K562 (cell line): ENCODE data around the gene CAMK2A. TPM values are rescaled to one million over a fixed set of nuclear protein-coding genes. Genes with fewer than 3 reads are reported as not detected.

Experiments
- ATAC-seq: fragments of 200-7000 bp; cut with Tn5 transposase; 3 replicates; pipeline ENCODE4 v1.9.1; 2020; ENCODE audit warnings: moderate library complexity
- BruUV-seq: library from RNA; stranded (reverse); fragments of 400-500 nt; replicated peaks from 2 replicates; lab custom pipeline; 2021; lab: Mats Ljungman, UMichigan
- CTCF ChIA-PET: fragments of 300-600 bp; formaldehyde crosslinking; extraction: SDS; loops from one replicate; lab custom pipeline; 2021; ENCODE audit warnings: low intra/inter-chr PET ratio; lab: Yijun Ruan, JAX
- POLR2A ChIA-PET: fragments of 300-600, 350-650 bp; sonication (Branson Sonifier 250); formaldehyde crosslinking; extraction: SDS; loops from one replicate; lab custom pipeline; 2021; ENCODE audit warnings: antibody characterized with exemption, inconsistent platforms; lab: Yijun Ruan, JAX
- DNase-seq, 4 experiments: peaks; one replicate each; pipeline versions ENCODE4 v3.0.0 to v3.0.0-alpha.2; 2011 to 2018; ENCODE audit warnings: low spot score in 3 of 4, mixed read lengths in 3 of 4; ENCODE audit errors: extremely low read depth in 1 of 4
- FAIRE-seq: peaks from 2 replicates; lab custom pipeline; 2011; peaks lifted over from hg19 to GRCh38; lab: Jason Lieb, UNC
- H2AFZ ChIP-seq: 2 replicates; pipeline ENCODE4 v1.6.0; 2011; ENCODE audit warnings: low read depth, low read length, control low read depth, inconsistent platforms
- H3K27ac ChIP-seq: fragments of 200-600 bp; 3 replicates; pipeline ENCODE4 v1.8.0; 2011; ENCODE audit warnings: low read depth, mild to moderate bottlenecking, control low read depth, inconsistent platforms, low read length, moderate library complexity, mixed read lengths; ENCODE audit errors: extremely low read depth
- H3K27me3 ChIP-seq, 2 experiments: fragments of 300-600 bp in 1 of 2; 2 replicates in 1 of 2; 3 replicates in 1 of 2; pipeline versions ENCODE4 v1.6.0 to v1.8.0; 2011; ENCODE audit warnings: inconsistent platforms in 2 of 2, low read length in 2 of 2, mild to moderate bottlenecking in 1 of 2, mixed read lengths in 1 of 2, moderate library complexity in 1 of 2; ENCODE audit not compliant: control insufficient read depth in 2 of 2, insufficient read depth in 2 of 2
- H3K36me3 ChIP-seq: fragments of 300-600 bp; 3 replicates; pipeline ENCODE4 v1.8.0; 2011; ENCODE audit warnings: mild to moderate bottlenecking, low read length, inconsistent platforms; ENCODE audit not compliant: control insufficient read depth, insufficient read depth
- H3K4me1 ChIP-seq, 2 experiments: fragments of 200-600 bp in 1 of 2; replicated peaks in 1 of 2; 2 replicates in 1 of 2; 3 replicates in 1 of 2; pipeline versions ENCODE4 v1.5.1 to v1.8.0; 2011; ENCODE audit warnings: inconsistent platforms in 2 of 2, low read length in 2 of 2, mild to moderate bottlenecking in 1 of 2, mixed read lengths in 1 of 2, moderate library complexity in 1 of 2; ENCODE audit not compliant: control insufficient read depth in 2 of 2, insufficient read depth in 2 of 2
- H3K4me2 ChIP-seq: 2 replicates; pipeline ENCODE4 v1.6.1; 2011; ENCODE audit warnings: low read length, control low read depth, inconsistent platforms, mixed read lengths; ENCODE audit not compliant: insufficient read depth
- H3K4me3 ChIP-seq: fragments of 200-600 bp; sonication (generic), shearing (Covaris generic); 2 replicates; pipeline ENCODE4 v1.5.1; 2016; ENCODE audit warnings: control low read depth, inconsistent platforms
- H3K79me2 ChIP-seq: fragments of 200-600 bp; 3 replicates; pipeline ENCODE4 v1.8.0; 2011; ENCODE audit warnings: low read length, inconsistent platforms; ENCODE audit not compliant: control insufficient read depth, insufficient read depth
- H3K9ac ChIP-seq, 2 experiments: 2 replicates each; pipeline versions ENCODE4 v1.6.0 to v1.6.1; 2011; ENCODE audit warnings: low read depth in 2 of 2, low read length in 2 of 2, control low read depth in 1 of 2, inconsistent platforms in 1 of 2, mild to moderate bottlenecking in 1 of 2, mixed read lengths in 1 of 2; ENCODE audit not compliant: insufficient read depth in 1 of 2
- H3K9me1 ChIP-seq: one replicate; pipeline ENCODE4 v1.6.0; 2011; ENCODE audit warnings: inconsistent platforms, mild to moderate bottlenecking, low read length, moderate library complexity; ENCODE audit not compliant: control insufficient read depth, insufficient read depth
- H3K9me3 ChIP-seq: replicated peaks from 2 replicates; pipeline ENCODE4 v1.5.1; 2011; ENCODE audit warnings: low read depth, low read length, inconsistent platforms; ENCODE audit not compliant: control insufficient read depth, insufficient read depth
- H4K20me1 ChIP-seq: replicated peaks from 2 replicates; pipeline ENCODE4 v1.6.1; 2011; ENCODE audit warnings: low read length, inconsistent platforms, mixed read lengths; ENCODE audit not compliant: control insufficient read depth, insufficient read depth
- CBFA2T3 ChIP-seq: fragments of 450-650 bp; IDR thresholded peaks from 2 replicates; pipeline ENCODE4 v1.6.1; 2017
- HOMEZ ChIP-seq: fragments of 250-450 bp; sonication (Bioruptor Pico); IDR thresholded peaks from 2 replicates; pipeline ENCODE4 v1.4.0; 2020; ENCODE audit warnings: mild to moderate bottlenecking, moderate library complexity
- STAT6 ChIP-seq: sonication (generic); formaldehyde crosslinking; IDR thresholded peaks from 2 replicates; pipeline ENCODE4 v1.8.1; 2023; ENCODE audit warnings: mild to moderate bottlenecking, missing genetic modification reagents
- WGBS: fragments of 100-300 bp; shearing (Covaris generic); methylation state at CpG from one replicate; pipeline ENCODE4 v1.1.6; 2016; ENCODE audit warnings: low coverage, mixed read lengths; ENCODE audit not compliant: insufficient coverage; ENCODE audit errors: missing lambda C conversion rate; 5-methylcytosine and 5-hydroxymethylcytosine counted together
- in situ Hi-C: fragments of 300-500 bp; cut with MboI; formaldehyde crosslinking; loops from 4 replicates; pipeline ENCODE4 v1.15.0; 2018; ENCODE audit warnings: inconsistent platforms, mixed read lengths
- intact Hi-C: fragments of 100-400 bp; cut with micrococcal nuclease; formaldehyde crosslinking; loops from 2 replicates; pipeline ENCODE4 v1.14.2; 2022
- polyA plus RNA-seq, 8 experiments: library from polyadenylated mRNA; depleted of rRNA in 4 of 8; stranded (reverse) in 5 of 8; unstranded in 3 of 8; fragments of >200 nt; fragmentation: Nextera tagmentation in 2 of 8; fragmentation: Illumina TruSeq in 1 of 8; extraction: Ambion mirVana in 2 of 8; extraction: Trizol in 1 of 8; gene quantifications; 2 replicates each; pipeline versions ENCODE4 v1.2.1 to v1.2.3, GENCODE V29; 2011 to 2014; ENCODE audit warnings: inconsistent platforms in 1 of 8, missing spikeins in 1 of 8
- total RNA-seq, 7 experiments: library from RNA; depleted of rRNA in 6 of 7; stranded (reverse); fragments of >200 nt in 6 of 7; fragmentation: Illumina TruSeq in 2 of 7; extraction: Trizol in 2 of 7; gene quantifications; 2 replicates each; pipeline versions ENCODE4 v1.2.1 to v1.2.3, GENCODE V29; 2011 to 2021; ENCODE audit warnings: low replicate concordance in 1 of 7

Gene CAMK2A
- total and polyA plus RNA-seq, 9 of the 15 experiments (the other 6 are each of a cell fraction or from before 2014, with no cell fraction given): 0.01 to 0.18 (median 0.04) TPM; not detected in 6

- H3K9me3 ChIP-seq: no peaks in the 10 kb centered on the region
- H3K4me2 ChIP-seq: no peak overlapping the region
- ChIA-PET POLR2A (interaction anchor here (0.6 to 1.6 kb wide), 4 partner anchors 8 to 57 kb away, joined by 3 to 4 read pairs (median 3); no protein-coding TSS in a partner anchor), CTCF (no interaction called here)
- H4K20me1 ChIP-seq: 0 out of 2 replicates have a peak, but pooled peaks cover 4% of the 10 kb centered on the region
- TF ChIP-seq HOMEZ (CRISPR knock-in tag) (no peak), CBFA2T3 (no peak), STAT6 (CRISPR knock-in tag) (no peak)
- intact Hi-C loops (no loop called here), in situ Hi-C loops (no loop called here)
- H3K4me1 ChIP-seq: peaks cover 0 to 6% of the 10 kb centered on the region in 2 experiments; a peak in 1 of 5 replicates
- no peaks in the 10 kb centered on the region for H3K36me3 ChIP-seq
- DNase-seq (no peak), FAIRE-seq (no peak), ATAC-seq (no peak)
- BruUV-seq: no TSS peak
- H3K27me3 ChIP-seq: peaks cover 36 to 78% of the 10 kb centered on the region in 2 experiments
- H3K4me3 ChIP-seq: no peak overlapping the region
- H3K27ac ChIP-seq: no peak overlapping the region
- H3K79me2 ChIP-seq: no peaks in the 10 kb centered on the region
- no peak overlapping the region for H3K9ac ChIP-seq
- H3K9me1 ChIP-seq: no peaks in the 10 kb centered on the region
- no peak overlapping the region for H2AFZ ChIP-seq
- 0% methylated on average over 3 of the region's 5 CpGs for WGBS
Observed at GRCh38 chr5:150196514-150196913, 93.1 kb downstream of the CAMK2A start.
